Omental fat pad (tissue), 4 donors: ENCODE data around the gene AARSD1. TPM values are rescaled to one million over a fixed set of nuclear protein-coding genes. Genes with fewer than 3 reads are reported as not detected.
"Not testable (repeated sequence)": the region's sequence is repeated elsewhere in the genome, so short reads cannot be mapped to it uniquely, and the experiment has no call there.

Experiments used
- ATAC-seq: fragments of 150-250 bp; one replicate; pipeline ENCODE4 v1.9.1; 2016; ENCODE audit warnings: mild to moderate bottlenecking, moderate library complexity; ENCODE audit not compliant: low FRiP score
- DNase-seq: peaks from one replicate; pipeline ENCODE4 v3.0.0-alpha.2; 2019; ENCODE audit warnings: low spot score
- total RNA-seq, 4 donors: library from RNA; depleted of rRNA; stranded (reverse); fragments of >200 nt; gene quantifications; one replicate each; pipeline ENCODE4 v1.1.0, GENCODE V29; 2016
- TF ChIP-seq, protein P1 (sequence below), 3 donors: fragments of 450-650 bp; IDR thresholded peaks; one replicate each; pipeline ENCODE4 v1.5.1; 2016 to 2017; ENCODE audit warnings: antibody characterized with exemption in 3 of 3, mild to moderate bottlenecking in 3 of 3, moderate library complexity in 2 of 3

The AARSD1 gene
- total RNA-seq, 4 donors from 2014 or later: 17.8 to 36.0 (median 20.2) TPM

DNA sequence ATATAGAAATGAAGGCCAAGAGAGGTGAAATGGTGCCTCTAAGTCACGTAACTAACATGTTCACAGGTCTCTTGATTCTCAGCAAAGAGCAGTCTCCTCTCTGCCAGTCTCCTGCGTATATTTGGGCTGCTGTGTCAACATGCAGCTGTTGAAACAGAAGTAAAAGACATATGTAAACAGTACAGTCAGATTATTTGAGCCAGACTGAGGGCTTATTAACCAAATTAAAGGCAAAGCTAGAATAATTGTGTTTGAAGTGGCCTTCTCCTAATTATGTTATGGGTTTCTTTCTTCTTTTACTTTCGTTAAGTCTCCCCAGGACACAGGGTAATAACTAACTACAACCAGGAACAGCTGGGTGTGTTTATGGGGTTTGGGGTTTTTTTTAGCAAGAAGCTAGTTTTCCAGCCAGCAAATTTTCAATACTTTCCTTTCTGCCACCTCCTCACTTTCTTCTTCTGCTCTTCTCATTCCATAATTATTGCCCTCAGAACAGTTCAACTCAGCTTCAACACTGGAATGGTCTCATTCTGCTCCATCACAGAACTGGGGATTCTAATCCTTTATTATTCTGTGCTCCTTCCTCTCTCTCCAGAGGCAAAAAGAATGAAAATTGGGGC lies 45.2 kb downstream of the AARSD1 start:
- DNase-seq (no peak), ATAC-seq (no peak)
- TF ChIP-seq, protein P1, sequence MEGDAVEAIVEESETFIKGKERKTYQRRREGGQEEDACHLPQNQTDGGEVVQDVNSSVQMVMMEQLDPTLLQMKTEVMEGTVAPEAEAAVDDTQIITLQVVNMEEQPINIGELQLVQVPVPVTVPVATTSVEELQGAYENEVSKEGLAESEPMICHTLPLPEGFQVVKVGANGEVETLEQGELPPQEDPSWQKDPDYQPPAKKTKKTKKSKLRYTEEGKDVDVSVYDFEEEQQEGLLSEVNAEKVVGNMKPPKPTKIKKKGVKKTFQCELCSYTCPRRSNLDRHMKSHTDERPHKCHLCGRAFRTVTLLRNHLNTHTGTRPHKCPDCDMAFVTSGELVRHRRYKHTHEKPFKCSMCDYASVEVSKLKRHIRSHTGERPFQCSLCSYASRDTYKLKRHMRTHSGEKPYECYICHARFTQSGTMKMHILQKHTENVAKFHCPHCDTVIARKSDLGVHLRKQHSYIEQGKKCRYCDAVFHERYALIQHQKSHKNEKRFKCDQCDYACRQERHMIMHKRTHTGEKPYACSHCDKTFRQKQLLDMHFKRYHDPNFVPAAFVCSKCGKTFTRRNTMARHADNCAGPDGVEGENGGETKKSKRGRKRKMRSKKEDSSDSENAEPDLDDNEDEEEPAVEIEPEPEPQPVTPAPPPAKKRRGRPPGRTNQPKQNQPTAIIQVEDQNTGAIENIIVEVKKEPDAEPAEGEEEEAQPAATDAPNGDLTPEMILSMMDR (IDR thresholded peaks at IDR 0.05): no peak

DNA sequence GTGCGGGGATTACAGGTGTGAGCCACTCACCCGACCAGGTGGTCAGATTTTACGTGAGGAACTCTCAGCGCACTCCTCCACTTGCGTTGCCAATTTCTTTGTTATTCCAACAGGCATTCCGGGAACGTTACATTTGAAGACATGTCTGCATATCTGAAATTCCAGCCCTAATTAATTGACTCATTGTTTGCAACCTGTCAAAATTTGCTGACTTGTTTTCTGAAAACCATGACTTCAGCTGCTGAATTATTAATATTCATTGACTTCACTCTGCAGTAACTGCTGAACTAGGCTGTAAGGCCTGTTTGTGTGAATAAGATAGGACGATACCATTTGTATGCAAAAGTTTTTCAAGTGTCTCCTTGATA lies 47.0 kb downstream of the AARSD1 start:
- no peak for ATAC-seq
- no peak for DNase-seq
- TF ChIP-seq, protein P1 (IDR thresholded peaks at IDR 0.05): no peak

DNA sequence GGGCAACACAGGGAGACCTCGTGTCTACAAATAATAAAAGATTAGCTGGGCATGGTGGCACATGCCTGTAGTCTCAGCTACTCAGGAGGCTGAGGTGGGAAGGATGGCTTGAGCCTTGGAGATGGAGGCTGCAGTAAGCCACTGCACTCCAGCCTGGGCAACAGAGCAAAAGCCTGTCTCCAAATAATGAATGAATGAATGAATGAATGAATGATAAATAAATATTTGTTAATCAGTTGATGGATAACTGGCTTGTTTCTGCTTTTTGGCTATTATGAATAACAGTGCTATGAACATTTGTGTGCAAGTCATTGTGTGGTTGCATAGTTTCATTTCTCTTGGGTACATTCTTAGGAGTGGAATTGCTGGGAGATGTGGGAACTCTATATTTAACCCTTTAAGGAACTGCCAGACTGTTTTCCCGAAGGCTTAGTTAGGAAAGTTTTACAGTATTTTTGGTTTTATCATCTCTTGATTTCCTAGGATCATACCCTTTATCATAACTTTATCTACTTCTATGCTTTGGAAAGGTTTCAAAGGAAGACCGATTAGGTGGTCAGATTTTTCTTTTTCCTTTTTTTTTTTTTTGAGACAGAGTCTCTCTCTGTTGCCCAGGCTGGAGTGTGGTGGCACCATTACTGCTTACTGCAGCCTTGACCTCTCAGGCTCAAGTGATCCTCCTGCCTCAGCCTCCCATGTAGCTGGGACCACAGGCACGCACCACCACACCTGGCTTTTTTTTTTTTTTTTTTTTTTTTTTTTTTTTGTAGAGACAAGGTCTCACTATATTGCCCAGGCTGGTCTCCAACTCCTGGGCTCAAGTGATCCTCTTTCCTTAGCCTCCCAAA lies 47.6 kb downstream of the AARSD1 start:
- ATAC-seq, DNase-seq: not testable (repeated sequence)

DNA sequence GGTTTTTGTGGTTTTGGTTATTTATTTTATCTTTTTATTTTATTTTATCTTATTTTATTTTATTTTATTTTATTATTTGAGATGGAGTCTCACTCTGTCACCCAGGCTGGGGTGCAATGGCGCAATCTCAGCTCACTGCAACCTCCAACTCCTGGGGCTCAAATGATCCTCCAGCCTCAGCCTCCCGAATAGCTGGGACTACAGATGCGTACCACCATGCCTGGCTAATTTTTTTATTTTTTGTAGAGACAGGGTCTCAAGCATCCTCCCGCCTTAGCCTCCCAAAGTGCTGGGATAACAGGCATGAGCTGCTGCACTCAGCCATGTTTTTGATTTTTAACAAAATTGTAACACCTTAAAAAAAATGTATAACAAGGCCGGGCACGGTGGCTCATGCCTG lies 49.0 kb downstream of the AARSD1 start:
- not testable (repeated sequence) for DNase-seq

DNA sequence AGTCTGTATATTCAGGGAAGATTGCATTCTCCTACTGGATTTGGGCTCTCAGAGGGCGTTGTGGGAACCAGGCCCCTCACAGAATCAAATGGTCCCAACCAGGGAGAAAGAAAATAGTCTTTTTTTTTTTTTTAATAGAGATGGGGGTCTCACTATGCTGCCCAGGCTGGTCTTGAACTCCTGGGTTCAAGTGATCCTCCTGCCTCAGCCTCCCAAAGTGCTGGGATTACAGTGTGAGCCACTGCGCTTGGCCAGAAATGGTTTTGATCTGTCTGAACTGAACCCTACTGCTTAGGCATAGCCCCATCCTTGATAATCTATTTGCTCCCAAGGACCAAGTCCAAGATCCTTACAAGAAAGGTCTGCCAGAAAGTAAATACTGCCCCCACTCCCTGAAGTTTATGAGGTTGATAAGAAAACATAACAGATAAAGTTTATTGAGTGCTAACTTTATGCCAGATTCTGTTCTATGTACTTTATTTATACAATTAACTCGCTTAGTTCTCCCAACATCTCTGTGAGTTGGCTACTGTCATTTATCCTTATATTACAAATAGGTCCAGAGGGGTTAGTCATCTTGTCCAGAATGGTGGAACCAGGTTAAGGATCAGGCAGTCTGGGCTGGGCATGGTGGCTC lies 50.2 kb downstream of the AARSD1 start:
- DNase-seq (no peak), ATAC-seq (no peak)
- TF ChIP-seq, protein P1 (IDR thresholded peaks at IDR 0.05): no peak

More for the DNA sequence above, 49.0 kb downstream of the AARSD1 start:
- not testable (repeated sequence) for ATAC-seq

DNA sequence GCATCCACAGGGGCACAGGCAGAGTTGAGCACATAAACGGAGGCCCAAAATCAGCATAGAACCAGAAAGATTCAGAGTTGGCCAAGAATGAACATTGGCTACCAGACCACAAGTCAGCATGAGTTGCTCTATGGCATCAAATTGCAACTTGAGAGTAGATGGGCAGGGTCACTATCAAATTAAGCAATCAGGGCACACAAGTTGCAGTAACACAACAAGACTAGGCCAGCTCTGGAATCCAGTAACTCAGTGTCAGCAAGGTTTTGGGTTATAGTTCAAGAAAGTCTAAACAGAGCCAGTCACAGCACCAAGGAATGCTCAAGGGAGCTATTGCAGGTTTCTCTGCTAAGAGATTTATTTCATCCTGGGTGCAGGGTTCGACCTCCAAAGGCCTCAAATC lies 50.7 kb downstream of the AARSD1 start:
- DNase-seq (no peak), ATAC-seq (no peak)

DNA sequence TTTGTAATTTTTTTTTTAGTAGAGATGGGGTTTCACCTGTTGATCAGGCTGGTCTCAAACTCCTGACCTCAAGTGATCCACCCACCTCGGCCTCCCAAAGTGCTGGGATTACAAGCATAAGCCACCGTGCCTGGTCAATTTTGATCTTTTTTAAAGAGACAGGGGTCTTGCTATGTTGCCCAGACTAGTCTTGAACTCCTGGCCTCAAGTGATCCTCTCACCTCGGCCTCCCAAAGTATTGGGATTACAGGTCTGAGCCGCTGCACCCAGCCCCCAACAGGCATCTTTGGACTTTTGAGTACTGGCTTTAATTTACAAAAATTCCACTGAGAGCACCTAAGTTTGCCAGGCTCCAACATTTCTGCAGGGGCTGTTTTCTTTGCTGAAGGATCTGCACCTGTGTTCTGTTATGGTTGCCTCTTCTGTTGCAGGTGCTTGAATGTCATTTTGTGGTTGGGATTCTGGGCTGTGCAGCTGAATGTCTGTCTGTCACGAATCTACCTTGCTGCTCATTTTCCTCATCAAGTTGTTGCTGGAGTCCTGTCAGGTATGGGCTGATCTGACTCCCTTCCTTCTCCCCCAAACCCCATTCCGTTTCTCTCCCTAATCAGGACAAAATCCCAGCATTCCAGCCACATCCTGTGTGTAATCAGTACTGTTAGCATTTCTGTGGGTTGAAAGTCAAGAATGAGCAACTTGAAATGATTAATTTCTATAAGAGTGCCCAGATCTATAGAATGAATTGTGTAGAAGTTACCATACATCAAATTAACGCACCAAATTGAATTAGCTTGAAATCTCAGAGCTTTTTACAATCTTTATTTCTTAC lies 55.2 kb downstream of the AARSD1 start:
- TF ChIP-seq, protein P1 (IDR thresholded peaks at IDR 0.05): no peak
- no peak for DNase-seq
- no peak for ATAC-seq

More for the DNA sequence above, 50.7 kb downstream of the AARSD1 start:
- TF ChIP-seq, protein P1 (IDR thresholded peaks at IDR 0.05): no peak
